Hematopoietic multipotent progenitor cell treated with erythropoietin and hydrocortisone succinate and interleukin-3 and kit ligand, for 8 days (in vitro differentiated cells): ENCODE data around the gene ADH7.
"Not testable (repeated sequence)": the region's sequence is repeated elsewhere in the genome, so short reads cannot be mapped to it uniquely, and the experiment has no call there.

Experiments used
- DNase-seq: peaks from one replicate; pipeline ENCODE4 v3.0.0-alpha.2; 2015

ADH7 gene

DNA sequence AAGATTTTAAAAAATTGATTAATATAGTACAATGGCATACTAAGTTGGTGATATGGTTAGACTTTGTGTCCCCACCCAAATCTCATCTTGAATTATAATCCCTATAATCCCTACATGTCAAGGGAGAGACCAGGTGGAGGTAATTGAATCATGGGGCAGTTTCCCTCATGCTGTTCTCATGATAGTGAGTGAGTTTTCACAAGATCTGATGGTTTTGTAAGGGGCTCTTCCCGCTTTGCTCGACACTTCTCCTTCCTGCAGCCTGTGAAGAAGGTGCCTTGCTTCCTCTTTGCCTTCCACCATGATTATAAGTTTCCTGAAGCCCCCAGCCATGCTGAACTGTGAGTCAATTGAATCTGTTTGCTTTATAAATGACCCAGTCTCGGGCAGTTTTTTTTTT, 20.2 kb downstream of the ADH7 start:
- not testable (repeated sequence) for DNase-seq

DNA sequence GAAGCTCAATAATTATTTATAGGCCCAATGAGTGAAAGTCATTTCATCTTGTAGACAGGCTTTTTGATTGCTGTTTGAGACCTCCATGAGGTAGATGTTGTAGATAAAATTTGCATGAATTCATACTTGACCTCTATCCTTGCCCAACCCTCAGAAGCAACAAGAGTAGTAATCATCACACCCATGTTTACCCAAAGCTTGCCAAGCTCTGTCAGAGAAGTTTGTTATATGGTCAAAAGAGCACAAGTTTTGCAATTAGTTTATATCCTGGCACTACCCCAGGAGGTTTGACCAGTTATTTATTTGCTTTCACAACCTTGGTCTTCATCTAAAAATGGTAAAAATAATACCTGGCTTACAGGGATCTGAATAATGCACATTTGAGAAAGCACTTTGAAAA, 20.7 kb downstream of the ADH7 start:
- no peak for DNase-seq

DNA sequence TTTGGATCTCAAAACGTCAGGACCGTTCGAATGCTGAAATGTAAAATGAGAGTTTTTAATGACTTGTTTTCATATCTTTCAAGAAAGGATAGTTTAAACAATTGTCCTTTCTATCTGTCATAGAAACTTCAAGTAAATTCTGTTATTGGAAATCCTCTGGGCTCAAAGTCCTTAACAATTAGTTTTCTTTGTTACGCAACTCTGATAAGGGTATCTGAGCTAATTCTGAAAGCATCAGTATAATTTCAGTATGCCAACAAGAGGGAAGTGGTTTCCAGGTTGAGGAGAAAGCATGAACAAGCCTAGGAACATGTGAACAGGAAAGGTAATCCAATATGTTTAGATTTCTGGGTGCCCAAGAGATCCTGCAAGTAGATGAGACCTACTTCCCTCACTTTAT, 22.0 kb downstream of the ADH7 start:
- no peak for DNase-seq

DNA sequence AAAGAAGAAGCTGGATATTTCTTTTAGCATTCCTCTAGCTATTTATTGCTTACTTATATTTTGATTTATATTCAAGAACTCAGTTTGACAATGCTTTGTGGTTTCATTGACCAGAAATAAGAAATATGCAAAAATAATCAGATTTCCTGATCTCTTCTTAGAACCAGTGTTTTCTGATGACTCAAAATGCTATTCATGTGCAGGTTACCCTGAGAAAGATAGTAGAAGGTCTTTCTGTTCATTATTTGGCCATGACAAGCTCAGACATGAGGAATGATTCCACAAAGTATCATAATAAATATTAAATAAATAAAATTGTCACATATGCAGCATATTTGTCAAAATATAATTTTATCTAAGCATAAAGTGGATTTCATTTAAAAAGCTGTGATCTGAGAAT, 24.1 kb downstream of the ADH7 start:
- DNase-seq: no peak

DNA sequence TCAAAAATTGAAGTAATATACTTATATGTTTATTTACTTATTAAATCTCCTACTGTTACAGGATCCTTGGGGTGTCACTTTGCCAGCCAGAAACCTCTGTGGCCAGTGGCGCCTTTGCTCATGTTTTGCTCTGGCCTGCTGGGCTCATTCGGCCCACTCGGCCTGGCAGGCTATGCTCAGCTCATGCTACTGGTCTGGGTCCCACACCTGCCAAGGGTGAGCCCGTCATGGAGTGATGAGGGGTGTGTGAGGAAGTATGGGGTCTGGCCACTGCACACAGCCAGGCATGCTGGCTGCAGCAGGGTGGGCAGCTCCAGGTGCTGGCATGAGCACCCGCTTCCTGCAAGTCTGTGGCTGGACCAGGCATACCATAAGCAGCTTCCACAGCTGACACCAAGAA, 25.1 kb downstream of the ADH7 start:
- no peak for DNase-seq

DNA sequence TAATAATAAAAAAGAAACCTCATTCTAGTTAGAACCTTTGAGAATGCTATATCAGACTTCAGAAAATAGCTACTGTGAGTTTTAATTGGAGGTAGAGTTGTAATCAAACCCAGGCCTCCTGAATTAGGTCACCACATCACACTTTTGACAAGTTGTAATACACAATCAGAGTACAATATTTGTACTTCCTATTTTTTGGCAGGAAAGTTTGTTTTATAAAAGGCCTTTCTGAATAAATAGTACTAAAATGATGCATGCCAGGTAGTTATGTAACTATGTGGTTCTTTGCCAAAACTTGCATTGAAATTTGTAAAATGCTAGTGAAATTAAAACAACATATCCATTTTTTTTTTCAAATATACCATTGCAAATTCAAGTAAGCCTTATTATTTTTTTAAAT, 26.8 kb downstream of the ADH7 start:
- DNase-seq: no peak

DNA sequence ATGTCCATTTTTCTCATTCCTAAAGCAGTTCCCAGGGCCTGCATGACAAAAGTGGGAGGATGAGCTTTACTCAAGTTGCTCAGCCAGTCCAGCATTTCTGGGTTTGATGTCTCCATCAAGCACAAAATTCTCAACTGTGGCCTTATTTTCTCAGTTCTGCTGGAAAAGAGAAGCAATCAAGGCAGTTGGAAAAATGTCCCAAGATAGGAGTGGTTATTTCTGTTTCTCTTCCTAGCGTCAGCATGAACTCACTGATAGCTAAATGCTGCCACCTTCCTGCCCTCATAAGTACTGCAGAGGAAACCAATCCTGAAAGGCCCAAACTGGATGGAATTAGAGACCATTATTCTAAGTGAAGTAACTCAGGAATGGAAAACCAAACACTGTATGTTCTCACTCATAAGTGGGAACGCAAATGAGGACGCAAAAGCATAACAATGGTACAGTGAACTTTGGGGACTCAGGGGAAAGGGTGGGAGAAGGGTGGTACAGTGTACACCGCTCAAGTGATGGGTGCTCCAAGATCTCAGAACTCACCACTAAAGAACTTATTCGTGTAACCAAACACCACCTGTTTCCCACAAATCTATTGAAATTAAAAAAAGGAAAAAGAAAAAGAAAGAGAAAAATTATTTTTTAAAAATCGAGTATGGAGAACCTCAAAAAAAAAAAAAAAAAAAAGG, 29.6 kb downstream of the ADH7 start:
- DNase-seq: peak; percentile 62

DNA sequence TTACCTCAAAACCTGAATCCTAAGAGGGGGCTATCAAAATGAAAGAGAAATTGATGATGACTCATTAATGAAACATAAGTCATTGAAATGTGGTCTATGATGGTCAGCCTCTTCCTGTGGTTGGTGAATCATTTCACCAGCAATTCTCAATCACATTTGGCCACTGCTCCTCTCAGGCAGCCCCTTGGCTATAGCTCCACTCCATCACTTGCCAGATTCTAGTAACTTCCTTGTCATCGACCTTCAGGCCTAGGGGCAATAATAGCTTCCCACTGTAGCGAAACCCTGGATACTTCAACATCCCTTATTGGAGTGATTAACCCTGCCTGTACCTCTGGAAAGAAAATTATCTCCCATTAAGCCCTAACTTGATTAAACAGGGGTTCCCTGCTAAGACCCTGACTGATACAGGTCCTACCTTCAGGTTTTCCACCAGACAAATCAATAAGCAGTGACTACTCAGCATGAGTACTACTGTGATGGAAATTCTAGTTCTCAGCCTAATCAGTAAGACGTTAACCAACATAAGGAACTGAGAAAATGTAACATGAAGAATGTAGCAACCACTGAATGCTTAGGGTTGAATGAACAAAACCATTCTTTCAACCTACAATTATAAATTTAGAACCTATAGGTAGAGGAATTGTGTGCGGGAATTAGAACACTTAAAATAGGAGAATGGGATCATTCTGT, 30.4 kb downstream of the ADH7 start:
- no peak for DNase-seq

DNA sequence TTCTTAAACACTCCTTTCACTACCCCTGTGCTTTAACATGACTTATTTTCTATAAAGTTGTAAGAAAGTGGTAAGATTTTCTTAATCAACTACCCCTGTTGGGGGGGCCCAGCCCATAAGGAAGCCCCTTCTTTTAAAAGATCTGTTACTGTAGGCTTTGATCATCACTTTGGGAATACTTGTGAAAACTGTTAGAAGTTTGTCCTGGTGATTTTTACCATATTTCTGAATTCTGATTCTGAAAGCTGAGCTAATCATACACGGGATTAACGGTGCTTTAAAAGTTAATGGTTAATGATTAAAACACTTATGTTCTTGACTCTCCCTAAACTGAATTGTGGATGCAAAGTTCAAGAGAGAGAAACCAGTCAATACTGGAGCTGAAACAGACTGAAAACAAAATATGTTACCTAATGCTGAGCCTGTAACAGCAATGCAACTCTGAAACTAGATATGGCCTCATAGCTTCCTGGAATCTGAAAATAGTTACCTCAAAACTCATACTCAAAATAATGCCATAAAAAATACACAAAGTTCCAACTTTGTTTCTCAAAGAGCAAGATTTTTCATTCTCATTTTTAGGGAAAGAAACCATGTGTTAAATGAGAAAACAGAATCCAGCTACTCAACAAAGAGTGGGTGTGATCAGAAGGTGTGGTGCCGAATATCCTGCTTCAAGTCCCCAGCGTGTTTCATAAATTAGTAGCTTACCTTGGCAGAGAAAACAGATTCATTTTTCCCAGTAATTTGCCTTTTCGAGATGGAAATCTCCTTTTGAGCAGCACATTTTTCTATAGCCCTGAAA, 31.6 kb downstream of the ADH7 start:
- DNase-seq: no peak

DNA sequence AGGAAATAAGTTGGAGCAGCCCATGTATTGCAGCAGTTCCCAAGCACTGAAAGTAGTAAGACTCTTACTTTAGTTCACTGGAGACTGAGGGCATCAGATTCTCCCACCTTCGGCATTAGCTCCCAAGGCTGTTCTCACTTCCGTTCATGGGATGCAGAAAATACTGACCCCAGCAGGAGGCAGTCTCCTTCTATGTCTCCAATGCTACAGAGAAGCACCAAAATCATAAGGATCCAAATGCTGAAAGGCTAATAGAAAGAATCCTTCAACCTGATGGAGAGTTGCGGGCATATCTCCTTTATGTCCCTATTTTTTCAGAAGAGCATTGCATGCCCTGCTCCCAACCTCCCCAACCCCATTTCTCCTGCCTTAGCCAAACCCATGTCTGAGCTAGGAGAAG, 32.4 kb downstream of the ADH7 start:
- DNase-seq: no peak

DNA sequence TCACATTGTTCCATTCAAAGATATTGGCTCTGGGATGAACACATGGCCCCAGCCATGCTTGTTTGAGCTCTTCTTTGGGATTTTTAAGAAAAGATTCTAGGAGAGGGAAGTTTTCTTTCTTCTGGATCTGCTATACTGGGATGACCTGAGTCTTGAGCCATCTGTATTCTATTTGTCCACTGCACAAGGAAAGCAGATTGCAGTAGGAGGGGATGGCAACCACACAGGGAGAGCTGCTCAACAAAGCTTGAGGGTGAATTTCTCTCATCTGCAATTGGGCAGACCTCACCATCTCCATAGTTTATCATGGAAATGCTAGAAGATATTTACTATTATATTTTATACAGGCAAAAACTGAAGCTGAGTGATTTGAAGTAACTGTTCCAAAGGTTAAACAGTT, 34.3 kb downstream of the ADH7 start:
- no peak for DNase-seq

DNA sequence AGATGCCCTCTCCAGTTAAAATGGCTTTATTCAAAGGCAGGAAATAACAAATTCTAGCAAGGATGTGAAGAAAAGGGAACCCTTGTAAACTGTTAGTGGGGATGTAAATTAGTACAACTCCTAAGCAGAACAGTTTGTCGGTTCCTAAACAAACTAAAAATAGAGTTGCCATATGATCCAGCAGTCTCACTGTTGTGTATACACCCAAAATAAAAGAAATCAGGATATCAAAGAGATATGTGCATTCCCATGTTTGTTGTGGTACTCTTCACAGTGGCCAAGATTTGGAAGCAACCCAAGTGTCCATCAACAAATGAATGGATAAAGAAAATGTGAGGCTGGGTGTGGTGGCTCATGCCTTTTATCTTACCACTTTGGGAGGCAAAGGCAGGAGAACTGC, 36.1 kb downstream of the ADH7 start:
- DNase-seq: no peak

DNA sequence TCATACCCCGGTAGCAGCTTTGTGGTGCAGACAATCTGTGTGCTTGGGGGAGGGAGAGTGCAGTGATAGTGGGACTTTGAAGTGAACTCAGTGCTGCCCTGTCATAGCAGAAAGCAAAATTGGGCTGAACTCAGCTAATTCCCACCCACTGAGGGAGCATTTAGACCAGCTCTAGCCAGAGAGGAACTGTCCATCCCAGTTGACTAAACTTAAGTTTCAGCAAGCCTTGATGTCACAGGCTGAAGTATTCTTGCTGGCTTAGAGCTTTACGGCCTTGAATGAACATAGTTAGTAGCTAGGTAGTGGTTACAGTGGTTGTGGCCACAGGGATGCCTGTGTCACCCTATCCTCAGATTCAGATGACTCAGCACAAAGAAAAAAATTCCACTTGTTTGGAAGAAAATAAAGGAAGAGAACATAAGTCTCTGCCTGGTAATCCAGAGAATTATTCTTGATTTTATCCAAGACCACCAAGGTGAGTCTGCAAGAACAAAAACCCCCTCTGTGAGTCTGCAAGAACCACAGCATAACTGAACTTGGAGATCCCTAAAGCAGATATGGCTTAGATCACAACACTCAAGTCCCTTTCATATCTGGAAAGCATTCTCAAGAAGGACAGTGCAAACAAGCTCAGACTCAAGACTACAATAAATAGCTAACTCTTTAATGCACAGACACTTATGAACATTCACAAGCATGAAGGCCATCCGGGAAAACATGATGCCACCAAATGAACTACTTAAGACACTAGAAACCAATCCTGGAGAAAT, 39.4 kb downstream of the ADH7 start:
- no peak for DNase-seq

DNA sequence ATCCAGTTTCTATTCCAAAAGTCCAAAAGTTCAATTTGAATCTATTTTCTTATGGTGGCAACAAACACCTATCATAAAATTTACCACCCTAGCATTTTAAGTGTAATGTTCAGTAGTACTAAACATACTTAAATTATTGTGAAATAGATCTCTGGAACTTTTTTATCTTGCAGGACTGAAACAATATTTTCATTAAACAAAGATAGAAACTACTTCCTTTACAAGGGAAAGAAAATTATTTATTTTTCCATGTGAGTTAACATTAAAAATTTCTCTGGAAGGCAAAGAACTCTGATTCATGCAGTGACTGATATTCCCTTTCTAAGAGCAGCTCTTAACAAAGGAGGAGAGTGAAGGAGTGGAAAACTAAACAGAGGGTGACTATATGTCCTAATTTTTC, 40.2 kb downstream of the ADH7 start:
- DNase-seq: no peak

DNA sequence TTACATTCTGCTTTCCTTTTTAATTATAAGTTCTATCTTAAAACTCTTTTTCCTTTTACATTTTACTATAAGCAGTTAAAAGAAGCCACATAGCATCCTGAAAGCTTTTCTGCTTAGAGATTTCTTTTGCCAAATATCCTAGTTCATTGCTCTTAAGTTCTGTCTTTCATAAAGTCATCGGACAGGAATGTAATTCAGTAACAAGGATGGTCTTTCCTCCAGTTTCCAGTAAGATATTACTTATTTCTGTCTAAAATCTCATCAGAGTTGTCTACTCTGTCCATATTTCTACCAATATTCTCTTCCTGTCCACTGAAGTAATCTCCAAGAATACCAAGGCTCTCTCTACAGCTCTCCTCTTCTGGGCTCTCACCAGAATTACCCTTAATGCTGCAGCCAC, 45.1 kb downstream of the ADH7 start:
- no peak for DNase-seq

DNA sequence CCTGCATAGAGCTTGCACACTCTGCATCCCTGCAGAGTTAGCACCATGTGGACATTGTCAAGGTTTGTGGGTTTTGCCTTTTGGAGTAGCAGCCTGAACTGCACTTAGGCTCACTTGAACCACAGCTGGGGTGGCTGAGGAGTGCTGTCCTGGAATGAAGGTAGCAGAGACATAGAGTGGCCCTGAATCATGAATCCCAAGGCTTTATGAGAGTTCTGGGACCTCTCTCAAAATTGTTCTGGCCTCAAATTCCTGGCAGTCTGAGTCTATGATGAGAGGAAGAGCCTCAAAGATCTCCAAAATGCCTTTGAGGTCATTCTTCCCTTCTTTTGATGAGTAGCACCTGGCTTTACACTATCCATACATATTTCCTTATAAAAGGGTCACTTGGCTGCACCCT, 45.5 kb downstream of the ADH7 start:
- DNase-seq: no peak

DNA sequence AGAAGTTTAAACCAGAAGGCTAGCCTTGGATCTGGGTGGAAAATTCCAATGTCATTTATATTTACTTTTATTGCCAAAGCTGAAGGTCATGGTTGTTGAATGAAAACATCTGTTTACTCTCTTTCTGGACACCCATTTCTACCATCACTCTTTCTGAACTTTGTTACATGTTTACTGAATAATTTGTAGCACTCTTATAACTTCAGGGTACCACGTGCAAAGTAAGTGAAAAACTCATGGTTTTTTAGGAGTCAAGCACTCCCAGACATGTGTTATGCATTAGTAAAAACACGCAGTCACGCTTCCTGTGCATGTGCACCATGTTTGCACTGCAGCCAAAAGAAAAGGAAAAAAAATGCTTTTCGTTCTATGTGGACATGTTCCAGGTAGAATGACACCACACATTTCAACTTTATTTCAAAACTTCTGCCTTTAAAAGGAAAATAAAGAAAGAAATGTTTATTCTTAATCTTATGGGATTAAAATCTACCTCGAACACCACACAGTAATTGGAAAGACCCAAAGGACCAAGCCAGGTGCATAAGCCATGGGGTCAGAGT, 51.2 kb downstream of the ADH7 start:
- no peak for DNase-seq

DNA sequence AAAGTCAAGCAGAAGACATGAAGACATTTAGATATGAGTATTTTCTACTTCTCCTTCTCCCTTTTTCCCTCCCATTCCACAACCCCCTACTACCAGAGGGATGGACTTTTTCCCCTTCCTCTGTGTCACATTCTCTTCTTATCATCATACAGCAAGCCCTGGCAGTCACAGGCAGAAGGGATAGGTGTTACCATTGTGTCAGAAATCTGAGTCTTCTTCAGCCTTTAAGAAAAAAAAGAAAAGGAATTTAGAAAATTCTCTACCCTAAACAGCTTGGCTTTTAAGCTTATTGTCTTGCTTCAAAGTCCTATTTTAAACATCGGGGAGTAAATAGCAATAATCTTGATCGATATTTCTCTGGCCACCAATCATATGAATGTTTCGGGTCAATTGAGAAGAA, 51.7 kb downstream of the ADH7 start:
- no peak for DNase-seq

DNA sequence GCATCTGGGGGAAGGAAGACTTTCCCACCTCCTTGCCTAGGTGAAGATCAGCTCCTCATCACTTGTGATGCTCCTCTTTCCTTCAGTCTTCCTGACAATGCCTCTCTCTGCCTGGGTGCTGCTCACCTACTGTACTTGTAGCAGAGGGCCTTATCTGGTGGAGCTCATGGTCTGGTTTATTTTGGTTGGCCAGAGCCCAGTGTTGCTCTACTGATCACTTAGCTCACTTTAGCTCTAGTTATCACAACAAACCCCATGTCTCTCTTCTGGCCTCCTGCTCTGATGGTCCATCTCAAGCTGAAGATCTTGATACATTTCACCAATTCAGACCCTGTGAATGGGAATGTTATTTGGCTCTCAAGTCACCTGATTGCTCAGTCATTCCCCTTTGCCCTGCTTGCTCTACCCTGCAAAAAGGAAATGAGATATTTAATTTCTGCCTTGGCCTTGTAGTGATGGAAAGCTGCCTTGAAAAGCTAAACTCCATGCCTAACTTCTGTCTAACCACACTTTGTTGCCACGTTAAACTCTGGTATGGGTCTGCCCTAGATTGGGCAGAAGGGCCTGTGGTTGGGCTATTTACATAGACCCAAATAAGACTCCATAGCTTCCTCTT, 52.3 kb downstream of the ADH7 start:
- no peak for DNase-seq

DNA sequence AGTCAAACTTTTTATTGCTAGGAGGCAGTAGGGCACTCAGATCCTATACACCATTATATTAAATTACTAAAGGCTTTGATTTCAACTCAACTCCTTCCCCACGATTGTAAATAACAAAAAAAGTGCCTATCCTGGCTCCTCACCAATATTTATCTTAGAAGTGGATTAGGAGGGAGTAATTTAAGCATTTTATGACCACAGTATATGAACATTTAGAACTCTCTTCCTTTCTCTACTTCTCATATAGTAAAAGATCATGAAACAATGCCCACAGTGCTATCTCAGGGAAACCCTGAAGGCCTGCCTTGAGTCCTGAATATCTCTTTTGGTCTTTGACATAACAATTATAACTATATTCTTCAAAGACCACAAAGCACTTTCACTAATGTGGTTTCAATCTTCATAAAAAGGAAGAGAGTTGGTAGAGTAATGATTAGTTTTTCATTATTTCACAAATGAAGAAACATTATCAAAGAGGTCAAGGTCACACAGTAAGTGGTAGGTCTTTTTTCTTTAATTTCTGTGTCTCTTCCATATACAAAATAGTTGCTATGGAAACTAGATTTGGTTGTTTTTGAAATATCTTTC, 53.5 kb downstream of the ADH7 start:
- DNase-seq: no peak

DNA sequence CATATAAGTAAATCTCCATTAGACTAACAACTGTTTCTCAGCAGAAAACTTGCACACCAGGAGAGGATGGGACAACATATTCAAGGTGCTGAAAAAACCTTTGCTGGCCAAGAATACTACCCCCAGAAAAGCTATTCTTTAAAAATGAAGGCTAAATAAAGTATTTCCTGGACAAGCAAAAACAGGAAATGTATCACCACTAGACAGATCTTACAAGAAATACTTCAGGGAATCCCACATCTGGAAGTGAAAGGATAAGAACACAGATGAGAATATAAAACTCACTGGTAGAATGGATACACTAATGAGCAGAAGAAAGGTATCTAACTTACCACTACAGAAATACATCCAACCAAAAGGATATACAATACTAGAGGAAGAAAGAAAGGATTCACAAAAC, 55.6 kb downstream of the ADH7 start:
- no peak for DNase-seq

DNA sequence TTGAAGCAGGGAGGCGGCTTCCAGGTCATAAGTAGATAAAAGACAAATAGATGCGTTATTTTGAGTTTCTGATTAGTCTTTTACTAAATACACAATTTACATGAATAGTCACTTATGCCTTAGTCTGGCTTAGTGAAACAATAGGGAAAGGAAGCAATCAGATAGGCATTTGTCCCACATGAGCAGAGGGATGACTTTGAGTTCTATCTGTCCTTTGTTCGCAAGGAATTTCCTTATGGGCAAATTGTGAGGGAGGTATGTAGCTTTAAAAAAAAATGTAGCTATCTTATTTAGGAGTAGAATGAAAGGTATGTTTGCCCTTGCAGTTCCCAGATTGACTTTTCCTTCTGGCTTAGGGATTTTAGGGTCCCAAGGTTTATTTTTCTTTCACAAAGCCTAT, 56.3 kb downstream of the ADH7 start:
- DNase-seq: no peak
